GM21528 (cell line): ENCODE data around the gene ZFPM1.

ENCODE experiments used
- ATAC-seq: cut with Tn5 transposase; IDR thresholded peaks from one replicate; pipeline ENCODE4 v1.9.1; 2021; ENCODE audit warnings: mild to moderate bottlenecking, moderate library complexity; ENCODE audit not compliant: unreplicated experiment, low FRiP score

Gene ZFPM1

DNA sequence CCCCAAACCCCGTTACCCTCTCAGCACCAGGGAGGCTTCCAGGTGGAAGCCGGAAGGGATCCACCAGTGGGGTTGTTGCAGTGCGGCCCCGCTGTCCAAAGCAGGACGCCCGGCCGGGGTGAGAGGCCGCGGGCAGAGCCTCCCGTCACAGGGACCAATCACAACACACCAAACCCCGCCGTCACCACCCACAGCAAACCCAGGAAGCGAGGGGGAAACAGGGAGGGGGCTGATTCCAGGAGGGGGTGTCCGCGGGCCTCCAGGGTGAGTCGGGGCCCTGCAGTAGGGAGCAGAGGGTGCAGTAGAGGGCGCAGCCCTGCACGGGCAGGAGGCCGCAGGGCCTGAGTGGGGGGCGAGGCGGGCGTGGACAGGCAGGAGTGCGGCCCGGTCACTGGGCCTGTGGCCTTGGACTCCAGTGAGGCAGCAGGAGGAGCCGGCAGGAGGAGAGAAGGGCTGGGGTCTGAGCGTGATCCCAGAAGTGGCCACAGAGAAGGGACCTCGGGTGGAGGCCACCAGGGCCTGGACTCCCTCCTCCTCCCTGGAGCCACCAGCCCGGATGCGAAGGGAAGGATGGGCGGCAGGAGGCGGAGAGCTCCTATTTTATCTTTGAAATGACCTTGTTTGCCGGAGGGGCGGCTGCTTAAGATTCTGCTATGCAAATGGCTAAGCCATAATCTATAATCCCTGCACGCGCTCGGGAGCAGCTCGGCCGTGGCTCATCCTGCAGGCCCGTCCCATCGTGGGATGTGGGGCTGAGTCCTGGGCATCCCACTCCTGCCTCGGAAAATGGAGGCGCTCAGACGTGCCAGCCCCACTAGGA lies 41.5 kb downstream of the ZFPM1 start:
- no peak for ATAC-seq

DNA sequence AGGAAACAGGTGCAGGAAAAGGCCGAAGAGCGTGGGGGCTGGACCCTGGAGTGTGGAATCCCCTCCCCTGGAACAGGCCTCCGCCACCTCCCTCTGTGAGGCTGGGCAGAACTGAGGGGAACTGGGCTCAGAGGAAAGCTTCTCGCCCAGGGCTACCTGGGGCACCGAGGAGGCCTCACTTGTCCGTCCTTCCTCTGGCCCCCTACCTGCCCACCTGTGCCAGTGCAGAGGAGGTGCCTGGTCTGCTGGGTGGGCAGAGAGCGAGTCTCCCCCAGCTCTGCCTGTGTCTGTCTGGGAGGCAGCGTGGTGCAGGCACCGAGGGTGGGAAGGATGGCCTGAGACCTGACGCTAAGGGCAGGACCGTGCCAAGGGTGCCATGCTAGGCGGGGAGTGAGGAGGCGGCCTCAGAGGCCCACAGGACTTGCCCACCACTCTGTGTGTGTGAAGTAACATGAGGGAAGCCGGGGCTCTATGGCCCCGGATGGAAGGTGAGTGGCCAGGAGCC lies 42.2 kb downstream of the ZFPM1 start:
- ATAC-seq = no peak

DNA sequence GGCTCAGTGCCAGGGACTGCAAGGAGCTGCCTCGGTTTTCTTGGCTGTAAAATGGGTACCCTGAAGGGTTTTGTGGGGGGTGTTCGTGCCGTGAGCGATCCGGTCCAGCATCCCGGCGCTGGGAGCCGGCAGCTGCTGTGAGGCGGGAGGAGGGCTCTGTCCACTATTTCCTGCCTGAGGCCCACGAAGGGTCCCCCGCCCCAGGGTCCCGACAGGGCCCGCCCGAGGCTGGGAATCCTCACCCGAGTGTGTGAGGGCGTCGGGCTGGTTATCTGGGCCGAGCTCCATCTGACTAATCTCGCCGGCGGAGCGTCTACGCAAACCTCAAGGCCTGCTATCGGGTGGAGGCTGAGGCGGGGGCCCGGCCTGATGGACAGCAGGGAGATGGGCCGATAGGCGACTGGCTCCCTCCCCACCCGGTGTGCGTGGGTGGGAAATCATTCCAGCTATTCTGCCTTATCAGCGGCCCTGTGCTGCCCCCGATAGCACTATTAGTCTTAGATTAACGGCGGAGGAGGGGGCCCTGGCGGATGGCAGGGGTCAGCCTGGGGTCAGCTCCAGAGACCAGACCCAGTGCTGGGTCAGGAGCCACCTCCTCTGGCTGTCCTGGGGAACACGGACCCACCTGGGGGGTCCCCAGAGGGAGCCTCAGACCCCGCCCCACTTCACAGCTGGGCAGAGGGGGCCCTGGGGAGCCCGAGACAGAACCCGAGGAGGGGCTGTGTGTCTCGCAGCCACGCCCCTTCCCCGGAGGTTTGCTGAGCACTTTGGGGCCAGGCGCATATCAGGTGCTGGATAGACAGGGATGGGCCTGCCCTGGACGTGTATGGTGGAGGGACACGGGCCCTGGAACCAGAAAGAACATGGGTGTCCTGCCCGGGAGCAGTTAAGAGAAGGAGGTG lies 44.7 kb downstream of the ZFPM1 start:
- no peak for ATAC-seq

DNA sequence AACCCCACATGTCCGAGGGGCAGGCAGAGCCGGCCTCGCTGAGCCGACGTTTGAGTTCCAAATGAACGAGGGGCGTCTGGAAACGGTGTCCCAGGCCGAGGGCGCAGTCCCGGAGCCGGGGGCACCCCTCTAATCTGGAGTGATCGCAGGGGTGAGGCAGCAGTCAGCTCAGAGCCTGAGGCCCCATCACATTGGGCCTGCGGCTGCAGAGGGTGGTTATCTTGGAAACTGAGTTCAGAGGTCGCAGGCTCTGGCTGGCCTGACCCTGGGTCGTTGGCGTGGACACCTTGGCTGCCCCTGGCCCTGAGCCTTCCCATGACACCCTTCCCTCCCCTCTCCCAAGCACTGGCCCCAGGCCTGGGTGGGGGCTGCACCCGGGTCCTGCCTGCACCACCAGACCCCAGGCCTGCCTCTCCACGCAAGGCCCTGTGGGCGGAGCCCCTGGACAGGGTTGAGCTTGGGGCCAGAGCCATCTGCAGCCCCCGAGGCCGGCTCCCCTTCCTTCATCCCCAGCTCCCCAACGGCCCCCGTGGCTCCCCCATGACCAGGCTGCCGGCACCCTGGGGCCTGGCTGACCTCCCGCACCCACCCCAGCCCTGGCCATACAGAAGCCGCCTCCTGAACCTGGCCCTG lies 45.6 kb downstream of the ZFPM1 start:
- ATAC-seq = no peak

DNA sequence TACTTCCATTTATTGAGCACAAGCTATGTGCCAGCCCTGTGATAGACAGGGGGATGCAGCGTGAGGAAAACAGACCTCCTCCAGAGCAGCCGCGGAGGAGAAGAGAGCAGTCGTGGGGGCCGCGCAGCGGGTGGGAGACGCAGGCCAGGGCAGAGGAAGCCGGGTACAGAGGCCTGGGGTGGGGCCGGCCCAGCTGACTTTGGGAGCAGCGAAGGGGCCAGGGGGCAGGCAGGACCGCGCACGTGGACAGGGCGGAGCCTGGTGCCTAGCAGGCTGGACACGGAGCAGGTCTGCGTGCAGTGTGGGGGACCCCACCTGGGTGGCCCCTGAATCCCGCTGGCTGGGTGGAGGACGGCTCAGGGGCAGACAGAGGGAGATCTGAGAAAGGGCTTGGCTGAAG lies 46.2 kb downstream of the ZFPM1 start:
- no peak for ATAC-seq

DNA sequence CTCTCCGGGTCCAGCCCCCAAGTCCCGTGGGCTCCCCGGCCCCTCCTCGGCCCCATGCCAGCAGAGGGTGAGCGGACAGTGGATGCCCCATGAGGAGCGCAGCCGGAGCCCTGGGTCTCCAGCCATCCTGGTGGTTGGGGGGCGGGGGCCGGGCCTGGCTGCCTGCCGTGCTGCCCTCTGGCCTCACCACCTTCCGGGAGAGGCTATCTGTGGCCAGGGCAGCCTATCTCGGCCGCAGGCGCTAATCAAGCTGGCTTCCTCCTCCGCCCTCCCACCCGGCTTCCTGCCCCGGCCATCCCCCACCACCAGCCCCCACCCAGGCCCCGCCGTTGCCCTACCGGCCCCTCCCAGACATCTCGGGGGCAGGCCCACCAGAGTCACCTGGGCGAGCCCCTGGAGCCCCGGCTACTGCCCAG lies 46.8 kb downstream of the ZFPM1 start:
- no peak for ATAC-seq

DNA sequence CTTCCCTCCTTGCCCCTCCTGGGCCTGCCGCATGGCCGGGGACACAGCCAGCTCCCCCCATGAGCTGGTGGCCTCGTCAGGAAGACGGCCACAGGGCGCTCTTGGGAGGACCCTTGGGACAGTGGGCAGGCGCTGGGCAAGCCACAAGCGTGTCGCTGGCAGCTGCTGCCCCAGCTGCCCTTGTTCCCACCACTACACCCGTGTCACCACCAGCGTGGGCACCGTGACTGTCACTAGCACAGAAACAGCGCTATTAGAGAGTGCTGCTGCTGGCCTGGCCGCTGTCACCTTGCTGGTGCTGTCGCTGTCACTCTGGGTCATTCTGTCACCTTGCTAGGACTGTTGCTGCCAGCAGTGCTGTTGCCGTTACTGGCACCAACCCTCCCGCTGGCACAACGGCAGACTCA lies 47.2 kb downstream of the ZFPM1 start:
- ATAC-seq = no peak

DNA sequence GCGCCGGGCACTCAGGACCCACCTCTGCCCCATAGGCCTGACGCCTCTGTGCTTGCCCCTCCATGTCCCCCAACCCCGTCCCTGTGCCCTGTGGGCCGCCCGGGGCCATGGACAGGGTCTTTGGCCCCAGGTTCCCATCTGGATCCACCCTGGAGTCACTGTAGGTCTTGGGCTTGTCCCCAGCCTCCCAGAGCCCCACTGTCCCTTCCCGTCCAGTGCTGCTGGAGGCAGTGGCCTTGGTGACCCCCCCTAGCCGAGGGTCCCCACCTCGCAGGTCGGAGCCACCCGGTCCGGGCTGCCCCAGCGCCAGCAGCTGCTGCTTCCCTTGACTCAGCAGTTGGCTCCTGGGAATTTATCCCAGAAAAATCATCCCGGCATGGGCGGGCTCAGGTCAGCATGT lies 49.3 kb downstream of the ZFPM1 start:
- no peak for ATAC-seq

DNA sequence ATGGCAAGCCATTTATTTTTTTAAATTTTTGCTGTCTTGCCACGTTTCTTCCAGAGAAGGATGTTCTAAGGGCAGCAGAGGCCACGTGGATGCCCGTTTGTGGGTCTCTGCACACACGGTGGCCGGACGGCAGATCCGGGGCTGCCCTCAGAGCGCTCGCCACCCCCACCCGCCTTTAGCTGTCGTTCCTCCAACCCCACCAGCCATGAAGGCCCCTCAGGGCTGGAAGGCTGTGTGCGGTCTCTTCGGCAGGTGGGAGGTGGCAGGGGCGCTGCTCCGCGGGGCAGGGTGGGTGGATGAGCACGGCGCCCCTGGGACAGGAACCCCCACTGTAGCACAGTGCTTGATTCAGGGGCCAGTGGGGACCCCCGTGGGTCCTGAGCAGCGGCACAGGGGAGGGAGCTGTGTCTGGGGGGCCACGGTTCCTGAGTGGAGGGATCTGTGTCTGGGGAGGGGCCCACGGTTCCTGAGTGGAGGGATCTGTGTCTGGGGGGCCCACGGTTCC lies 49.7 kb downstream of the ZFPM1 start:
- no peak for ATAC-seq

DNA sequence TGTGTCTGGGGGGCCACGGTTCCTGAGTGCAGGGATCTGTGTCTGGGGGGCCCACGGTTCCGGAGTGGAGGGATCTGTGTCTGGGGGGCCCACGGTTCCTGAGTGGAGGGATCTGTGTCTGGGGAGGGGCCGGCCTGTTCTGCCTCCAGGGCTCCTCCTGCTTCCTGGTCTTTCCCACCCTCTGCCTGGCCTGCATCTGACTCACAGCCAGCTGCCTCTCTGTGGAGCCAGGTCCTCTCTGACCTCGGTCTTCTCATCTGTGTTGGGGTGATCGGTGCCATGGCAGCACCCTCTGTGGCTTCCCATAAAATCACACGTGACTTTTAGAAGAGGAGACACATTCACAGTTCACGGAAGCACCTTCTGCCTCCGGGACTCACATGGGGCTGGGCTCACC lies 50.3 kb downstream of the ZFPM1 start:
- ATAC-seq = no peak

DNA sequence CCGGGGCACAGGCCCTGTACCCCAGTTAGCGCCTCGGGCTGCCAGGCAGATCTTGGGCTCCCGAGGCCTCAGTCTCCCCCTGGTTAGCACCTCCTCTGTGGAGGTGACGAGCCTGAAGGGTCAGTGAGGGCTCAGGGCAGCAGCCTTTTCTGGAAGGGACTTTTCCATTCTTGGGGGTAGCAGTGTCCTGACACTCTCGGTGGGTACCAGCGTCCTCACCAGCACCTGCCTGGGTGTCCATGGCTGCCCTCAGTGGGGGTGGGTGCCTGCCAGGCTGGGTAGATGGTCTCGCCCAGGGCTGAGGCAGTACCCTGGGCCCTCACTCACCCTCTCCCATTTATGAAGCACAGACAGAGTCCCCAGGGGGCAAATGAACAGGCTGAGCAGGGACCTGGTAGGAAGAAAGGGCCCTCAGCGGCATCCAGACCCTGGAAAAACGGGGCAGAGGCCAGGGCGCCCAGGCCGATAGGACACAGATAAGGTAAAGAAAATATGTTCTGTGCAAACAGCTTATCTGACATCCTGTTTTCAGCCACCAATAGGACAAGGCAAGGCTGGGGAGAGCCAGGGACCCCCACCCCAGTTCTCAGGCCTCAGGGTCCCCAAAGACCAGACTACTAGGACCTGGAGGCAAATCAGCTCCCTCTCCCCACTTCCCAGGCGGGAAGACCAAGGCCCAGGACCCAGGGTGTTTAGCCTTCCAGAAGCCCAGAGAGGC lies 50.9 kb downstream of the ZFPM1 start:
- no peak for ATAC-seq

DNA sequence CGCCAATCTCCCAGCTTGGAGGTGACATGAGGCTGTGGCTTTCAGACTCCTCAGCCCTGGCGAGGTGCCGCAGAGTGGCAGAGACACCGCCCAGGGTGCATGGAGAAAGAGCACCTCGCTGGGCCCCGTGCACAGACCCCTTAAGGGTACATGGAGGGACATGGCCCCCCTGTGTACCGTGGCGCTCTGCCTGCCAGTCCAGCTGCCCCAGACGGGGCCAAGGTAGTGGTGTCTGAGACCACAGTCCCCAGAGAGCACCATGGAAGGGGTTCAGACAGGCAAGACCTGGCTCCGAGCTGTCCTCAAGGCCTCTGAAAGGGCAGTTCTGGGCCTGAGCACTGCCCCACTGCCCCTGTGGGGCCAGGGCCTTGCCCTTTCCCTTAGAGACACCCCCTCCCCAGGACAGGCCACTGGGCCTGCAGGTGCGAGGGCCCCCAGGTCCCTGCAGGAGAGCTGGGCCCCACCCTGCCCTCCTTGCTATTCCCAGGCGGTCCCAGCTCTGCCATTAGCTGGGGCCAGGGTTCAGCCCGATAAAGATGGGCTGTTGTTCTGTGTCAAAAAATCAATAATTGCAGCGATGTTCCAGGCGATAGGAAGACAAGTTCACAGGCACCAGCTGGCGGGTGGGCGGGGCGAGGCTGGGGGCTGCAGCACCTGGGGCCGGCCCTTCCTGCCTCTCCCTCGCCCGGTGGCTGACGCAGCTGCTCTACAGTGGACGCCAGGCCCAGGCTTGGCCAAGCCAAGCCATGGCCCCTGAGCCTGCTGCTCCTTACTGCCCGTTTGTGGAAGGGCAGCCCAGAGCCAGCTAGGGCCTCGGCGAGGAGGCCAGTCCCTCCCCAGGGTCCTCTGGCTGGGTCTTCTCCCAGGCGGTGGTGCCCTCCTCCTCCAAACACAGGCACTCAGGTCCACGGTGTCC lies 51.7 kb downstream of the ZFPM1 start:
- ATAC-seq = no peak

DNA sequence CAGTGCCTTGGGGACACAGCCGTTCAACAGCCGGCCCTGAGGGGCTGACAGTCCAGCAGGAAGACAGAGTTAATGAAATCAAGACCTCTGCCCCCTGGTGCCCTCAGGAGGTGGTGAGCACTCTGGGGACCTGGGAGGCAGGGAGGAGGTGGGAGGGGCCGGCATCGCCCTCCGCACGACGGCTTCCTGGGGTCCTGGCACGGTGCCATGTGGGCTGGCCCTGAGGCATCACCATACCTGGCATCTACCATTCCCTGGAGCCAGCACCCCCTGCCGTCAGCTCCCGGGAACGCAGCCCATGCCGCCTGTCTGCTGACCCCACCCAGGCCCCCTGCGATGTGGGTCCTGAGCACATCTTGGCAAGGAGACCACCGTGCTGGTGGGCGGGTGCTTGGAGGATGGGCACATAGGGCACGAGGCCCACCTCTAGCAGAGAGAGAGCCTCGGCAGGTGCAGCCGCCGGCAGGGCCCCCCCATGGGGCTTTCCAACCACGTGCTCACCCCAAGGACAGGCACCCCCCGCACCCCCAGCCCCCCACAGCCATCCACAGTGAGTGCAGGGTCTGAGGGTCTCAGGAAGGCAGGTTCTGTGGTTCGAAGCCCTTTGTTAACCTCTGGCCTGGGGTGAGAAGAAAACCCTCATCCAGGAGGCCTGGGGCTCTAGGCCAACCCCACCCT lies 52.5 kb downstream of the ZFPM1 start:
- no peak for ATAC-seq

DNA sequence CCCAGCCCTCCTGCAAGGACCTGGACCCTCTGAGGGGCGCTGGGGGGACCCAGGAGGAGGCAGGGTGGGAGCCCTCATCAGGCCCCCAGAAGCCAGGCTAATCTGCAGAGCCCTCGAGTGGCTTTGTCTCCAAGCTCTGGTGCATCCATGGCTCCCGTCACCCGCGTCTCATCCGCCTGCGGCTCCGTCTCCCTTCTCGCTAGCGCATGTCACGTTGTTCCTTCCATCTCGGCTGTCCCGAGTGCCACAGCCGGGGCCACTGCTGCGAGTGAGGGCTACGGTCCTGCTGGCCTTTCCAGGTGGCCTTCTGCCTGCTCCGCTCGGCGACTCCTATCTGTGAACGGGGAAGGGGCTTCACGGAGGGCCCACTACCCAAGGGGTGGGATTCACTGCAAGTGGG lies 53.6 kb downstream of the ZFPM1 start:
- no peak for ATAC-seq

DNA sequence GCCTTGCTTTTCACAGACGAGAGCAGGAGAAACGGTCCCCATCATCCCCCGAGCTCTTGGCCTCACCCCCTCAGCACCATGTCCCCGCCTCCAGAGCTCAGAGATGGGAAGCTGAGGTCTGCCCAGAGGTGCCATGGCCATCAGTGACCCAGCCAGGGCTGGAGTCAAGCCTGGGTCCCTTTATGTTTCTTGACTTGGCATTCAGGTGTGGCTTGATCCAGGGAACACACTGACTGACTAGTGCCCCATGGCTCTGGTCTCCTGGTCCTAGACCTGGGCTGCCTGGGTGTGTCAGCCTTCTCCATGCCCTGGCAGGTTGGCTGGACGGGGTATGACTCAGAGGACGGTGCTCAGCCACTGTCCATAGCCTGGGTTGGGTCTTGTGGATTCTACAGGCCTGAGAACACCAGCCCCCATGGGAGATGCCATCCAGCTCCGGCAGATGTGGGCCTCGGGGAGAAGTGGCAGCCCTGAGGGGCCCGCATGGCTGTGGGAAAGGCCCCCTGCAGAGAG lies 54.2 kb downstream of the ZFPM1 start:
- ATAC-seq = no peak

DNA sequence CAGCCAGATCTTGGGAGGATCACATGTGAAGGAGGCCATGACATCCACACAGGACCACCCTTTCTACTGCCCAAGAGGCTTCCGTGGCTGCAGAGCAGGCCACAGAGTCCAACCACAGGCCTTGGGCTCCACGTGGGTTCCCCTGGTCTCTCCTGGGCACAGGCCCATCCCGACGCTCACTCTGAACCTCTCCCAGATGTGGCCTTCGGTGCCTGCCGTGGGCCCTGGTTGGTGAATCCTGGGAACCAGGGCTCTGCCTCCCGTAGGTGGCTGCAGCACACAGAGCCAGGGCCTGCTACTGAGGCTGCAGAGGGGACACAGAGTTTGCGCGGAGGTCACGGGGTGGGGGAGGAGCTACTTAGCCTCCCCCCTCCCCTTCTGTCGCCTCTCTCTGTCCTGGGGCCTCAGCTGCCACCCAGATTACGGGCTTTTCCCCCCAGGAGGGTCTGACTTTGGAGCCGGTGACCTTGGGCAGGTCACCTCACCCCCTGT lies 55.3 kb downstream of the ZFPM1 start:
- no peak for ATAC-seq

DNA sequence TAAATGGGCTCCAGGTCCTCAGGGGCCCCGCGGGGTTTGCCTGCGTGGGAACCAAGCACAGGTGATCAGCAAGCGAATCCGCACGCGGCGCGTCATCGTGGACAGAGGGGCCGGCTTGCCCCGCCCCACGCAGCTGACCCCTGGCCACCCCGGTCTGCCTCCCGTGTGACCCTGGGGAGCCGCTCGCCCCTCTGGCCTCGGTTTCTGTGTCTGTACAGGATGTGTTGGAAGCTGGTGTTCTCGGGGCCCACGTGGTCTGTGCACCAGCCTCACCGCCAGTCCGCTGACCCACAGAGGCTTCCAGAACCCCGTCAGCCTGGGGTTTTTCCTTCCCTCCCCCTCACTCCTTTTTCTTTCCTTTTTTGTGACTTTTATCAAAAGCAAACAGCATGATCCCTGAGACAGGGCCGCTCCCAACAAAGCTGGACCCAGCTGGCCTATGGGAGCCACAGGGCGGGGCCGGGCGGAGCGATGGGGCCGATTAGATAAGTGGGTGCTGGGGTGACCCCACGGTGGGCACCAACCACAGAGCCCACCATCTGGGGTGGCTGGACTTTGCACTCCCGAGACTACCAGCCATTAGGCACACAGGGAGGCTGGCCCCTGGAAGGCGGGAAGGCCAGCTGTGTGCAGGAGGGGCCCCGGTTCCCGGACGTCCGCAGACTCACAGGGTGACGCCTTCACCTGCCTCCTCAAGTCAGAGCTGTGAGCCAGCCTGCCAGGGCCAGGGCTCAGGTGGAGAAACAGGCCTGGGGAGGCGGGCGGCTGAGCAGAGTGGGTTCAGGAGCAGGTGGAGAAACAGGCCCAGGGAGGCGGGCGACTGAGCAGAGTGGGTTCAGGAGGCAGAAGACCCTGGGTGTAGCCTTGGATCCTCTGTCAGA lies 56.0 kb downstream of the ZFPM1 start:
- no peak for ATAC-seq
